H1 (cell line): ENCODE data around the gene RASSF5.

ENCODE experiments used
- CTCF ChIP-seq, 3 experiments: IDR thresholded peaks; 1 replicate in 2 of 3; 2 replicates in 1 of 3; pipeline versions ENCODE4 v1.5.1 to v1.6.1; 2011; ENCODE audit warnings: low read length in 3 of 3, mild to moderate bottlenecking in 3 of 3, inconsistent platforms in 2 of 3, low read depth in 1 of 3, moderate library complexity in 1 of 3; ENCODE audit not compliant: insufficient read depth in 1 of 3; ENCODE audit errors: control extremely low read depth in 1 of 3
- EP300 ChIP-seq, 2 experiments: IDR thresholded peaks; 1 replicate in 1 of 2; 2 replicates in 1 of 2; pipeline ENCODE4 v1.6.1; 2011 to 2012; ENCODE audit warnings: low read depth in 2 of 2, low read length in 2 of 2, mild to moderate bottlenecking in 2 of 2, borderline replicate concordance in 1 of 2, inconsistent platforms in 1 of 2, moderate library complexity in 1 of 2
- EZH2 ChIP-seq: fragments of 200-600 bp; sonication (generic); IDR thresholded peaks from 2 replicates; pipeline ENCODE4 v1.7.1; 2012; ENCODE audit warnings: low read depth, mild to moderate bottlenecking, moderate library complexity, low read length, inconsistent platforms; ENCODE audit not compliant: severe bottlenecking
- FOSL1 ChIP-seq: IDR thresholded peaks from 2 replicates; pipeline ENCODE4 v1.6.1; 2011; ENCODE audit warnings: mild to moderate bottlenecking, low read depth, low read length, moderate library complexity; ENCODE audit not compliant: insufficient read depth
- HDAC2 ChIP-seq, 2 experiments: fragments of 300-600 bp in 1 of 2; sonication (generic) in 1 of 2; IDR thresholded peaks; 2 replicates each; pipeline ENCODE4 v1.6.1; 2011 to 2012; ENCODE audit warnings: low read depth in 2 of 2, low read length in 2 of 2, mild to moderate bottlenecking in 2 of 2, moderate library complexity in 2 of 2, borderline replicate concordance in 1 of 2, inconsistent platforms in 1 of 2
- KDM1A ChIP-seq: fragments of 200-600, 300-600 bp; sonication (generic); IDR thresholded peaks from 2 replicates; pipeline ENCODE4 v1.7.1; 2016; ENCODE audit warnings: mild to moderate bottlenecking, low read length, borderline replicate concordance

GRCh38 chr1:206537141-206537540 lies 29.8 kb downstream of the RASSF5 start:
- TF ChIP-seq CTCF (IDR thresholded peaks at IDR 0.05; ENCODE audit: control extremely low read depth in 1 of 3, insufficient read depth in 1 of 3, low read depth in 1 of 3, low read length in 3 of 3) = no peak
- no peak for TF ChIP-seq KDM1A
- no peak for TF ChIP-seq EZH2
- no peak for TF ChIP-seq HDAC2 (IDR thresholded peaks at IDR 0.05; ENCODE audit: borderline replicate concordance in 1 of 2, low read depth in 2 of 2, low read length in 2 of 2)
- no peak for TF ChIP-seq EP300 (IDR thresholded peaks at IDR 0.05; ENCODE audit: borderline replicate concordance in 1 of 2, low read depth in 2 of 2, low read length in 2 of 2)
- TF ChIP-seq FOSL1 = no peak
